AG04449 (cell line): ENCODE measurements around the gene CDHR2.
"Not testable (repeated sequence)": the region's sequence is repeated elsewhere in the genome, so short reads cannot be mapped to it uniquely, and the experiment has no call there.

Experiments
- CTCF ChIA-PET: fragments of 350-600 bp; formaldehyde crosslinking; extraction: SDS; loops from one replicate; lab custom pipeline; 2021; ENCODE audit warnings: antibody characterized with exemption; lab: Yijun Ruan, JAX
- POLR2A ChIA-PET: fragments of 400-600, 350-600 bp; formaldehyde crosslinking; extraction: SDS; loops from one replicate; lab custom pipeline; 2020; ENCODE audit warnings: antibody characterized with exemption, inconsistent platforms; lab: Yijun Ruan, JAX
- DNase-seq: peaks from one replicate; pipeline ENCODE4 v3.0.0-alpha.2; 2010; ENCODE audit warnings: low read depth, low spot score
- H3K4me3 ChIP-seq: 2 replicates; pipeline ENCODE4 v1.5.1; 2011; ENCODE audit warnings: low read depth, mild to moderate bottlenecking, control low read depth, low read length
- TF ChIP-seq, protein P1 (sequence below): IDR thresholded peaks from one replicate; pipeline ENCODE4 v1.5.1; 2011; ENCODE audit warnings: mild to moderate bottlenecking, moderate library complexity, low read length, control low read depth, inconsistent platforms; ENCODE audit not compliant: insufficient read depth; ENCODE audit errors: missing control alignments

CDHR2 gene

DNA sequence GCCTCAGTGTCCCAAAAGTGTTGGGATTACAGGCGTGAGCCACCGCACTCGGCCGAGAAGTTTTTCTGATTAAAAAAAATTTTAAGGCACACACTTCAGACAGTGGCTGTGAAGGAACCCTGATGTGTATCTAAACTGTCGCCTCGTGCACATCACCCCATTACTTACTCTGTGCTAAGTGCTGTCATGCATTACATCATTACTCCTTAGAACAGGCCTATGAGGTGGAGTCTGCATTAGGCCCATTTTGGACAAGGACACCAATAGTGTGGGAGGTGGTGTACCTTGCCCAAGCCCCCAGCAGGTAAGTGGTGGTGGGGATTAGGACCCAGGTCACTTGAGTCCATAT is 3.8 kb upstream of the CDHR2 start:
- ChIA-PET CTCF (no interaction called here), POLR2A (no interaction called here)
- TF ChIP-seq, protein P1, sequence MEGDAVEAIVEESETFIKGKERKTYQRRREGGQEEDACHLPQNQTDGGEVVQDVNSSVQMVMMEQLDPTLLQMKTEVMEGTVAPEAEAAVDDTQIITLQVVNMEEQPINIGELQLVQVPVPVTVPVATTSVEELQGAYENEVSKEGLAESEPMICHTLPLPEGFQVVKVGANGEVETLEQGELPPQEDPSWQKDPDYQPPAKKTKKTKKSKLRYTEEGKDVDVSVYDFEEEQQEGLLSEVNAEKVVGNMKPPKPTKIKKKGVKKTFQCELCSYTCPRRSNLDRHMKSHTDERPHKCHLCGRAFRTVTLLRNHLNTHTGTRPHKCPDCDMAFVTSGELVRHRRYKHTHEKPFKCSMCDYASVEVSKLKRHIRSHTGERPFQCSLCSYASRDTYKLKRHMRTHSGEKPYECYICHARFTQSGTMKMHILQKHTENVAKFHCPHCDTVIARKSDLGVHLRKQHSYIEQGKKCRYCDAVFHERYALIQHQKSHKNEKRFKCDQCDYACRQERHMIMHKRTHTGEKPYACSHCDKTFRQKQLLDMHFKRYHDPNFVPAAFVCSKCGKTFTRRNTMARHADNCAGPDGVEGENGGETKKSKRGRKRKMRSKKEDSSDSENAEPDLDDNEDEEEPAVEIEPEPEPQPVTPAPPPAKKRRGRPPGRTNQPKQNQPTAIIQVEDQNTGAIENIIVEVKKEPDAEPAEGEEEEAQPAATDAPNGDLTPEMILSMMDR = no peak
- no peak for DNase-seq
- H3K4me3 ChIP-seq = no peak overlapping the region

DNA sequence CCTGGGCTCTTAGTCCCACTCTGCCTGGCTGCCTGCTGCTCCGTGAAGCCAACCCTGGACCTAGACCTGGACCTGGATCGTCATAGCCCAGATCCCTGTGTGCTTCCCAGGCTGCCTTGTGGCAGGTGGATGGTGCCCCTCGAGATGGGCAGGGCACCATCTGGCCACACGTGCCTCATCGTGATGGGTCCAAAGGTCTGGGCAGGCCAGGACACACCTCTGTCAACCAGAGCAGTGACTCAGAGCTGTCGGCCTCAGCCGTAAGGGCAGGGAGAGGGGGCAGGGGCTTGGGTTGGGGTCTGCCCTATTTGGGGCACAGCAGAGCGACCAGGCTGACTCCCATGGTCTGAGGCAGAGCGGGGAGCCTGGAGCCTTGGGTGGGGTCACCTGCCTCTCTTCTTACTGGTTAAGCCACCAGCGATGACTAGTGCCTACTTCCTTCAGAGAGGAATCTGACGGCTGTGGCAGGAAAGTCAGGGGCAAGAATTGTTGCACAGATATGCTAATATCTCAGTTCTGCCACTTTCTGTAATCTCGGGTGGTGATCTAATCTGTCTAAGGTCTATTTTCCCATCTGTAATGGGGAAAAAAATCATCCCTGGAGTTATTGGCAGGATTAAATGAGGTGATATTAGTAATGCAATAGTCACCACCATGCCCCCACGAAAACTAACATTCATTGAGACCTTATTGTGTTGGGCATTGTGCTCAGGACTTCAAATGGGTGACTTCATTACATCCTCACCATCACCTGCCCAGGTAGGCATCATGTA is 3.2 kb upstream of the CDHR2 start:
- CTCF ChIA-PET = no interaction called here

DNA sequence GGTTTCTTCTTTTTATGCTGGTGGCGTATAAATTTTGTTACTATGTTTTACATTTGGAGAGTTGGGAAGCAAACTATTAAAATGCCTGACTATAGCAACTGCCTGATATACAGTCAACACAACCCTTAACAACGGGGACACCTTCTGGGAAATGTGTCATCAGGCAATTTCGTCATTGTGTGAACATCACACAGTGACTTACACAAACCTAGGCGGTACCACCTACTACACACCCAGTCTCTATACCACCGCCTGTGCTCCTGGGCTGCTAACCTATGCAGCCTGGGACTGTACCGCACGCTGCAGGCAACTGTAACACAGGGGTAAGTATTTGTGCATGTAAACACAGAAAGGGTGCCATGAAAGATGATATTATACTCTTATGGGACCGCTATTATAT is 1.3 kb upstream of the CDHR2 start:
- H3K4me3 ChIP-seq = no peak overlapping the region
- ChIA-PET POLR2A (no interaction called here), CTCF (interaction anchor here (0.9 kb wide), 1 partner anchor 100 kb away, joined by 3 read pairs; no protein-coding TSS in a partner anchor)
- TF ChIP-seq, protein P1 = no peak
- no peak for DNase-seq

More for the DNA sequence above, 3.2 kb upstream of the CDHR2 start:
- H3K4me3 ChIP-seq = no peak overlapping the region
- TF ChIP-seq, protein P1 = no peak
- DNase-seq = no peak
- POLR2A ChIA-PET = no interaction called here

DNA sequence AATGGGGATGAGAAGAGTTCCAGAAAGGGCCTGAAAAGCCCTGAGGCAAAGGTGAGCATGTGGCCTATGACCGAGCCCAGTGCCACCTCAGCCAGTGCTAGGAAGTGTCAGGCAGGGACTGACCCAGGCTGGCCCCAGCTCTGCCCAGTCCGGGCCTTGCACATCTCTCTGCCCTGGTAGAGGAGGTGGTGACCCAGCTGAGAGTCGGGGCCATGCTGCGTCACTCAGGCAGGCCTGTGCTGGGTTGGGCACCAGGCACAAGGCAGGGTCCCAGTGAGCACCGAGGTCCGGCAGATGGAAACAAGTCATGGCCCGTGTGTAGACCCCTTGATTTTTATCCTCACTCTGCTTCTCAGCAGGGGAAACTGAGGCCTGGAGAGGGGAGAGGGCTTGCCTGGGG is 729 bp downstream of the CDHR2 start:
- ChIA-PET CTCF (interaction anchor here (2.3 kb wide), 1 partner anchor 24 kb away, joined by 9 read pairs; no protein-coding TSS in a partner anchor), POLR2A (interaction anchor here (1.1 kb wide), 1 partner anchor 12 kb away, joined by 6 read pairs; the partner anchor contains the start of gene RNF44)
- DNase-seq = no peak
- no peak overlapping the region for H3K4me3 ChIP-seq
- TF ChIP-seq, protein P1 = no peak

DNA sequence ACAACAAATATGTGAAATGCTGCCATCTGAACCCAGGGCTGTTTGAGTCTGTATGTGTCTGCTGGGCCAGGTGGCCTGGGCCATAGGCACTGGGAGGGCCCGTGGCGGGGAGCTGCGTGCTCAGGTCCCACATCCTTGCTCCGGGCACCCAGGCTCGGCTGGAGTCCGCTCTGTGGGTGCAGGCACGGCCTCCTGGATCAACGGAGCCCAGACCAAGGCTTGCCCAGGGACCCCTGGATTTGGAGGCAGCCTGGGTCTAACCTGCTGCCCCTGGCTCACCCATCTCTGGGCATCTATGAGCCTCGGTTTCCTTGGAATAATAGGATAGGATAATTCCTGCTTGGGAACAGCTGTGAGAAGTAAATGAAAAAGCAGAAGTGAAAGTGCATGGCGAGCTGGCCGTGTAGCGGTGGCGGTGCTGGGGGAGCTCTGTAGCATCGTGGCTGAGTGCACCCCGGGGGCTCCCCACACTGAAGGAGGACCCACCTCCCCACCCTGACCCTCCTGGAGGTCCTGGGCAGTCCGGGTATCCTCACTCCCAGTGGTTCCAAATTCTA is 1.2 kb downstream of the CDHR2 start:
- H3K4me3 ChIP-seq = no peak overlapping the region
- CTCF ChIA-PET = interaction anchor here (2.3 kb wide), 1 partner anchor 23 kb away, joined by 9 read pairs; no protein-coding TSS in a partner anchor
- POLR2A ChIA-PET = no interaction called here
- DNase-seq = no peak
- TF ChIP-seq, protein P1 = no peak

DNA sequence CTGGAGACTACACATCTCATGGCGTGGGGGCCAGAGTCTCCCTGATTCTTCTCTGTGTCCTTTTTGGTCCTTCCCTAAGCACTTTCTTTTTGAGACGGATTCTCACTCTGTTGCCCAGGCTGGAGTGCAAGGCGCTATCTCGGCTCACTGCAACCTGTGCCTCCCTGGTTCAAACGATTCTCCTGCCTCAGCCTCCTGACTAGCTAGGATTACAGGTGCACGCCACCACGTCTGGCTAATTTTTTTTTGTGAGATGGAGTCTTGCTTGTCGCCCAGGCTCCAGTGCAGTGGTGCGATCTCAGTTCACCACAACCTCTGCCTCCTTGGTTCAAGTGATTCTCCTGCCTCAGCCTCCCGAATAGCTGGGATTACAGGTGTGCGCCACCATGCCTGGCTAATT is 1.8 kb downstream of the CDHR2 start:
- ChIA-PET CTCF (interaction anchor here (2.3 kb wide), 1 partner anchor 23 kb away, joined by 9 read pairs; no protein-coding TSS in a partner anchor), POLR2A (interaction anchor here (0.6 kb wide), 1 partner anchor 15 kb away, joined by 5 read pairs; no protein-coding TSS in a partner anchor)
- H3K4me3 ChIP-seq, DNase-seq: not testable (repeated sequence)
